ENCODE data around the gene CMKLR1. TPM values are rescaled to one million over a fixed set of nuclear protein-coding genes. Genes with fewer than 3 reads are reported as not detected.

Gene CMKLR1
- total RNA-seq, 1 experiment from 2014 or later: 0.66 TPM

DNA sequence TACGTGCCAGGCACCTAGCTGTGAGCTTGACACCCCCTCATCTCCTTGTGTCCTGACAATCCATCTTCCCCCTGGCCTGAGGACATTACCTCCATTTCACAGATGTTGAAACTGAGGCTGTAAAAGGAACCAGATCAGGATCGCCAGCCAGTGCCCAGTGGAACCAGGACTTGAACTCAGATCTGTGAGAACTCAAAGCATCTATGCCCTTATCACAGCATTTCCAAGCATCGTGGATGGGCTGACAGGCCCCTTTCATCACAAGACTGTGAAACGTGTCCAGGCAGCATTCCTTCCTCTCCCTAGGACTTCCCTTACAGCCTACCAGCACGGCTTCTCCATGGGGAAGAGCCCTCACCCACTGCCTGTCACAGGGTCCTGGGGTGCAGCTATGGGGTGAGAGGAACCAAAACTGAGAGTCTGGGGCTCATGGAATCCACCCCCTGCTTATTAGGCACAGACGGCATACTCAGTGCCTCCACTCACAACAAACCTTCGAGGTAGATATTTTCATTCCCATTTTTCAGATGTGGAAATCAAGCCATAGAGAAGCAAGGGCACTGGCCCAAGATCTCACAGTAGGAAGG is 26.9 kb downstream of the CMKLR1 start:
- no peak overlapping the region for H4K5ac ChIP-seq (ENCODE audit: insufficient read length, low read depth, low read length)
- peaks cover 20% of the 10 kb centered on the region for H3K4me1 ChIP-seq (ENCODE audit: insufficient read depth, low read length)
- H4K91ac ChIP-seq (ENCODE audit: insufficient read length, low read depth, low read length): no peak overlapping the region
- H3K9ac ChIP-seq (ENCODE audit: extremely low read depth, insufficient read length, low read length): no peak overlapping the region
- no peak overlapping the region for H2BK20ac ChIP-seq (ENCODE audit: low read depth, low read length, poor library complexity, severe bottlenecking)
- no peak overlapping the region for H2AK5ac ChIP-seq (ENCODE audit: insufficient read length, low read length)
- no peaks in the 10 kb centered on the region for H4K20me1 ChIP-seq (ENCODE audit: control insufficient read depth, insufficient read depth, insufficient read length)
- no CpG with 5 or more reads among the region's 7 CpGs for WGBS (ENCODE audit: extremely low coverage, insufficient read length, low lambda C conversion rate)
- Mint-ChIP-seq H3K27me3 (ENCODE audit: low read depth) (no peaks in the 10 kb centered on the region; the same call in 1 of the 2 replicates), H3K9me3 (no peaks in the 10 kb centered on the region), H3K27ac (no peak overlapping the region; a peak in 1 of 7 replicates), H3K4me1 (peaks cover 34 to 38% of the 10 kb centered on the region in 2 experiments), H3K36me3 (ENCODE audit: insufficient read depth in 1 of 3, low read depth in 3 of 3) (no peaks in the 10 kb centered on the region), H3K4me3 (no peak overlapping the region)
- H3K18ac ChIP-seq (ENCODE audit: insufficient read length, low read depth, low read length): no peak overlapping the region
- no peaks in the 10 kb centered on the region for H3K9me3 ChIP-seq (ENCODE audit: control insufficient read depth, low read depth, low read length)
- H3K27ac ChIP-seq (ENCODE audit: insufficient read length, low read depth, low read length): no peak overlapping the region
- H2BK120ac ChIP-seq (ENCODE audit: low read depth, low read length, poor library complexity, severe bottlenecking): no peak overlapping the region
- no peak overlapping the region for H2BK5ac ChIP-seq (ENCODE audit: insufficient read length, low read length)
- no peak overlapping the region for H4K8ac ChIP-seq (replicated peaks; ENCODE audit: insufficient read length, low read depth, low read length)
- H3T11ph ChIP-seq (ENCODE audit: low read length): no peak overlapping the region
- H2AFZ ChIP-seq (ENCODE audit: low read length): no peak overlapping the region
- H3K4ac ChIP-seq (ENCODE audit: low read depth, low read length): no peak overlapping the region; the same call in 1 of the 2 replicates
- TF ChIP-seq, protein P1, sequence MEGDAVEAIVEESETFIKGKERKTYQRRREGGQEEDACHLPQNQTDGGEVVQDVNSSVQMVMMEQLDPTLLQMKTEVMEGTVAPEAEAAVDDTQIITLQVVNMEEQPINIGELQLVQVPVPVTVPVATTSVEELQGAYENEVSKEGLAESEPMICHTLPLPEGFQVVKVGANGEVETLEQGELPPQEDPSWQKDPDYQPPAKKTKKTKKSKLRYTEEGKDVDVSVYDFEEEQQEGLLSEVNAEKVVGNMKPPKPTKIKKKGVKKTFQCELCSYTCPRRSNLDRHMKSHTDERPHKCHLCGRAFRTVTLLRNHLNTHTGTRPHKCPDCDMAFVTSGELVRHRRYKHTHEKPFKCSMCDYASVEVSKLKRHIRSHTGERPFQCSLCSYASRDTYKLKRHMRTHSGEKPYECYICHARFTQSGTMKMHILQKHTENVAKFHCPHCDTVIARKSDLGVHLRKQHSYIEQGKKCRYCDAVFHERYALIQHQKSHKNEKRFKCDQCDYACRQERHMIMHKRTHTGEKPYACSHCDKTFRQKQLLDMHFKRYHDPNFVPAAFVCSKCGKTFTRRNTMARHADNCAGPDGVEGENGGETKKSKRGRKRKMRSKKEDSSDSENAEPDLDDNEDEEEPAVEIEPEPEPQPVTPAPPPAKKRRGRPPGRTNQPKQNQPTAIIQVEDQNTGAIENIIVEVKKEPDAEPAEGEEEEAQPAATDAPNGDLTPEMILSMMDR (conservative IDR thresholded peaks at IDR 0.05): no peak
- no peak overlapping the region for H3K56ac ChIP-seq (ENCODE audit: insufficient read length, low read depth, low read length)
- no peak for DNase-seq
- H3K4me2 ChIP-seq (ENCODE audit: insufficient read depth, insufficient read length, low read length): no peak overlapping the region
- H2BK15ac ChIP-seq (ENCODE audit: low read depth, low read length): no peak overlapping the region
- H3K27me3 ChIP-seq (ENCODE audit: insufficient read depth, low read length): no peaks in the 10 kb centered on the region
- H3K23ac ChIP-seq (ENCODE audit: insufficient read length, low read depth, low read length): no peak overlapping the region
- H3K79me1 ChIP-seq (ENCODE audit: insufficient read depth, low read depth, low read length, poor library complexity, severe bottlenecking): no peaks in the 10 kb centered on the region
- no peak overlapping the region for H3K14ac ChIP-seq (ENCODE audit: insufficient read depth, low read length)
- no peaks in the 10 kb centered on the region for H3K23me2 ChIP-seq (ENCODE audit: insufficient read length, low read depth, low read length, poor library complexity, severe bottlenecking)
- no peaks in the 10 kb centered on the region for H3K79me2 ChIP-seq (ENCODE audit: insufficient read depth, low read length)
- H2BK12ac ChIP-seq (ENCODE audit: insufficient read length, low read depth, low read length): no peak overlapping the region

Measured in H9 (cell line).